GM12878 (cell line): ENCODE data around the gene ASZ1. TPM values are rescaled to one million over a fixed set of nuclear protein-coding genes. Genes with fewer than 3 reads are reported as not detected.

Experiments used
- ATAC-seq: fragments of 200-7000 bp; cut with Tn5 transposase; 3 replicates; pipeline ENCODE4 v1.9.1; 2020; ENCODE audit warnings: mild to moderate bottlenecking, moderate library complexity
- BruUV-seq: library from RNA; stranded (reverse); fragments of 400-500 nt; replicated peaks from 2 replicates; lab custom pipeline; 2021; lab: Mats Ljungman, UMichigan
- CTCF ChIA-PET: fragments of 300-600 bp; sonication (Branson Sonifier 250); formaldehyde crosslinking; extraction: SDS; loops from one replicate; lab custom pipeline; 2021; ENCODE audit warnings: inconsistent platforms; lab: Yijun Ruan, JAX
- POLR2A ChIA-PET: fragments of 350-600 bp; formaldehyde crosslinking; extraction: SDS; loops from one replicate; lab custom pipeline; 2021; ENCODE audit warnings: inconsistent platforms; lab: Charles Lee
- RAD21 ChIA-PET: fragments of 300-600 bp; sonication (Branson Sonifier 250); formaldehyde crosslinking; loops from one replicate; lab custom pipeline; 2023; ENCODE audit warnings: antibody characterized with exemption; ENCODE audit not compliant: unreplicated experiment; lab: Charles Lee
- SMC1A ChIA-PET: fragments of 300-600 bp; sonication (Branson Sonifier 250); formaldehyde crosslinking; loops from one replicate; lab custom pipeline; 2023; ENCODE audit not compliant: unreplicated experiment, uncharacterized antibody; lab: Charles Lee
- DNase-seq: peaks from one replicate; pipeline ENCODE4 v3.0.0-alpha.2; 2011; ENCODE audit warnings: low read depth, low spot score
- FAIRE-seq: peaks from 3 replicates; lab custom pipeline; 2011; peaks lifted over from hg19 to GRCh38; lab: Jason Lieb, UNC
- H2AFZ ChIP-seq: 2 replicates; pipeline ENCODE4 v1.6.0; 2011; ENCODE audit warnings: low read depth, low read length, control low read depth; ENCODE audit not compliant: control insufficient read depth
- H3K27ac ChIP-seq: 2 replicates; pipeline ENCODE4 v1.5.1; 2011; ENCODE audit warnings: control low read depth; ENCODE audit not compliant: control insufficient read depth, insufficient read depth
- H3K27me3 ChIP-seq, 2 experiments: replicated peaks in 1 of 2; 2 replicates each; pipeline versions ENCODE4 v1.6.0 to v1.6.1; 2011; ENCODE audit warnings: low read length in 1 of 2; ENCODE audit not compliant: control insufficient read depth in 2 of 2, insufficient read depth in 2 of 2
- H3K36me3 ChIP-seq, 2 experiments: 2 replicates each; pipeline ENCODE4 v1.5.1; 2011; ENCODE audit warnings: low read length in 1 of 2; ENCODE audit not compliant: control insufficient read depth in 2 of 2, insufficient read depth in 2 of 2
- H3K4me1 ChIP-seq: 2 replicates; pipeline ENCODE4 v1.6.1; 2011; ENCODE audit warnings: mild to moderate bottlenecking, low read length, moderate library complexity, mixed read lengths; ENCODE audit not compliant: control insufficient read depth, insufficient read depth
- H3K4me2 ChIP-seq: 2 replicates; pipeline ENCODE4 v1.6.0; 2011; ENCODE audit warnings: control low read depth; ENCODE audit not compliant: control insufficient read depth, insufficient read depth
- H3K4me3 ChIP-seq: fragments of 200-600 bp; sonication (generic); 2 replicates; pipeline ENCODE4 v1.5.1; 2016
- H3K79me2 ChIP-seq: 2 replicates; pipeline ENCODE4 v1.6.0; 2011; ENCODE audit warnings: low read length; ENCODE audit not compliant: control insufficient read depth, insufficient read depth
- H3K9ac ChIP-seq: 2 replicates; pipeline ENCODE4 v1.8.0; 2011; ENCODE audit warnings: low read length, control low read depth, mixed read lengths; ENCODE audit not compliant: control insufficient read depth, insufficient read depth
- H3K9me3 ChIP-seq: replicated peaks from 3 replicates; pipeline ENCODE4 v1.5.1; 2011; ENCODE audit warnings: mild to moderate bottlenecking, low read length; ENCODE audit not compliant: control insufficient read depth, insufficient read depth
- H4K20me1 ChIP-seq: 2 replicates; pipeline ENCODE4 v1.6.0; 2011; ENCODE audit not compliant: control insufficient read depth, insufficient read depth
- BMI1 ChIP-seq: fragments of 450-650 bp; IDR thresholded peaks from 2 replicates; pipeline ENCODE4 v1.6.1; 2016; ENCODE audit warnings: mild to moderate bottlenecking, moderate library complexity, borderline replicate concordance
- CBX3 ChIP-seq: fragments of 200-600 bp; sonication (generic); IDR thresholded peaks from 2 replicates; pipeline ENCODE4 v1.6.1; 2016; ENCODE audit warnings: low read depth, borderline replicate concordance
- EGR1 ChIP-seq, 2 experiments: IDR thresholded peaks; 1 replicate in 1 of 2; 2 replicates in 1 of 2; pipeline ENCODE4 v1.6.1; 2011 to 2012; ENCODE audit warnings: low read depth in 2 of 2, low read length in 2 of 2, borderline replicate concordance in 1 of 2, mild to moderate bottlenecking in 1 of 2, moderate library complexity in 1 of 2
- FOS ChIP-seq: IDR thresholded peaks from 3 replicates; pipeline ENCODE4 v1.6.1; 2011; ENCODE audit warnings: borderline replicate concordance; ENCODE audit not compliant: insufficient read length; ENCODE audit errors: extremely low read depth
- GATAD2B ChIP-seq: fragments of 450-650 bp; conservative IDR thresholded peaks from 2 replicates; pipeline ENCODE4 v1.6.1; 2017; ENCODE audit warnings: low read depth, mild to moderate bottlenecking, moderate library complexity
- HCFC1 ChIP-seq: fragments of 150-350 bp; IDR thresholded peaks from 2 replicates; pipeline ENCODE4 v1.6.1; 2014; ENCODE audit warnings: low read length
- NFXL1 ChIP-seq: fragments of 450-650 bp; IDR thresholded peaks from 2 replicates; pipeline ENCODE4 v1.6.1; 2017; ENCODE audit warnings: antibody characterized with exemption, mild to moderate bottlenecking, borderline replicate concordance
- PAX5 ChIP-seq: IDR thresholded peaks from 2 replicates; pipeline ENCODE4 v1.6.1; 2011; ENCODE audit warnings: low read depth, low read length, borderline replicate concordance
- PAX8 ChIP-seq: fragments of 450-650 bp; IDR thresholded peaks from 2 replicates; pipeline ENCODE4 v1.6.1; 2017; ENCODE audit warnings: mild to moderate bottlenecking, moderate library complexity
- RAD51 ChIP-seq: fragments of 450-650 bp; IDR thresholded peaks from 2 replicates; pipeline ENCODE4 v1.6.1; 2016; ENCODE audit warnings: moderate library complexity, mild to moderate bottlenecking, inconsistent platforms
- SREBF2 ChIP-seq: IDR thresholded peaks from 2 replicates; pipeline ENCODE4 v1.6.1; 2012; ENCODE audit warnings: mild to moderate bottlenecking, low read length
- SUPT20H ChIP-seq: IDR thresholded peaks from 2 replicates; pipeline ENCODE4 v1.6.1; 2011; ENCODE audit warnings: low read depth, mild to moderate bottlenecking, low read length, moderate library complexity, borderline replicate concordance; ENCODE audit not compliant: control insufficient read depth
- USF1 ChIP-seq: IDR thresholded peaks from 2 replicates; pipeline ENCODE4 v1.6.1; 2011; ENCODE audit warnings: borderline replicate concordance, low read depth, mild to moderate bottlenecking, moderate library complexity, mixed read lengths, low read length; ENCODE audit not compliant: insufficient read depth; ENCODE audit errors: extremely low read length
- YBX1 ChIP-seq: fragments of 450-650 bp; IDR thresholded peaks from 2 replicates; pipeline ENCODE4 v1.6.1; 2016; ENCODE audit warnings: antibody characterized with exemption
- ZBTB33 ChIP-seq: fragments of 450-650 bp; IDR thresholded peaks from 2 replicates; pipeline ENCODE4 v1.6.1; 2017; ENCODE audit warnings: mild to moderate bottlenecking
- WGBS: methylation state at CpG from one replicate; pipeline ENCODE4 v1.1.6; 2016; ENCODE audit warnings: low lambda C conversion rate; ENCODE audit not compliant: insufficient replicate concordance, insufficient coverage; ENCODE audit errors: missing lambda C conversion rate; 5-methylcytosine and 5-hydroxymethylcytosine counted together
- in situ Hi-C: fragments of 300-500 bp; cut with MboI; formaldehyde crosslinking; loops from 9 replicates; pipeline ENCODE4 v1.14.3; 2018; ENCODE audit warnings: mixed read lengths
- intact Hi-C: fragments of 100-400 bp; cut with micrococcal nuclease; formaldehyde crosslinking; loops from one replicate; pipeline ENCODE4 v1.14.2; 2022; ENCODE audit not compliant: unreplicated experiment
- polyA plus RNA-seq, 11 experiments: library from polyadenylated mRNA; depleted of rRNA in 4 of 11; unstranded in 6 of 11; stranded (reverse) in 5 of 11; fragments of >200 nt; fragmentation: Nextera tagmentation in 4 of 11; fragmentation: Illumina TruSeq in 1 of 11; extraction: Ambion mirVana in 4 of 11; extraction: Trizol in 1 of 11; gene quantifications; 1 replicate in 1 of 11; 2 replicates in 10 of 11; pipeline versions ENCODE4 v1.2.1 to v1.2.3, GENCODE V29; 2011 to 2016; ENCODE audit warnings: inconsistent platforms in 2 of 11, missing spikeins in 2 of 11, low read depth in 1 of 11
- total RNA-seq, 4 experiments: library from RNA; depleted of rRNA in 3 of 4; stranded (reverse); fragments of >200 nt in 3 of 4; fragmentation: Illumina TruSeq in 1 of 4; extraction: Trizol in 1 of 4; gene quantifications; 2 replicates each; pipeline versions ENCODE4 v1.2.1 to v1.2.3, GENCODE V29; 2013 to 2021
- TF ChIP-seq, protein P1 (sequence below): IDR thresholded peaks from 2 replicates; pipeline ENCODE4 v1.6.1; 2011; ENCODE audit warnings: mild to moderate bottlenecking, low read depth, low read length, moderate library complexity; ENCODE audit not compliant: insufficient replicate concordance
- TF ChIP-seq, protein P2 (sequence below): fragments of 450-650 bp; IDR thresholded peaks from 2 replicates; pipeline ENCODE4 v1.6.1; 2016; ENCODE audit warnings: mild to moderate bottlenecking

ASZ1 gene
- total and polyA plus RNA-seq, 10 of the 15 experiments (the other 5 are each of a cell fraction or from before 2014, with no cell fraction given) = 0.04 to 0.09 (median 0.06) TPM; not detected in 5

DNA sequence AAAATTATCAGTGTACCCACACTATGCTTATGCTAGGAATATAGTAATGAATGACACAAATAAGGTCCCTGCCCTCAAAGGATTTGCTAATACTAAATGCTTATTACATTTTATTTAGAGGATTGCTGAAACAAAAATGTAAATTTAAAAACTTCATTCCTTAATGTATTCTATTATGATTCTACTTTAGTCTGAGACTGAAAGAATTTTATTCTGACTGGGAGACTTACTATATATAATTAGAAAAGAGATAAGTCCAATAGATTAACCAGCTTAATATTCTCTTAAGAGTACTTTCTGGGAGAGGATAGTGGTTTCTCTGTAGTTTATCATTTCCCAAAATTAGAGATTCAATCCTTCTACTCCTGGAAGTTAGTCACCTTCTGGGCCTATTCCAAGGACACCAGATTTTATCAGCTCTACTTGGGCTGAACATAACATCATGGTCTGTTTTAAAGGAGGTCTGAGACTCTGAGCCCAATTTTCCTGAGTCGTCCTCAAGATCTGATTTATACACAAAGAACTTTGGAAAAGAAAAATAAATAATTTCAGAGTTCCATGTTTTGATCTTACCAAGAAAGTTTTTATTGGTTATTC, 41.1 kb downstream of the ASZ1 start:
- no peaks in the 10 kb centered on the region for H3K27me3 ChIP-seq
- intact Hi-C loops = loop anchor here (2.0 to 5.0 kb wide), 4 partner anchors 73 to 454 kb away; no protein-coding TSS in a partner anchor
- WGBS = 61% methylated on average over 1 of the region's 1 CpG
- no peak overlapping the region for H3K4me2 ChIP-seq
- no peak overlapping the region for H3K27ac ChIP-seq
- in situ Hi-C loops = loop anchor here (5.0 kb wide), 1 partner anchor 174 kb away; no protein-coding TSS in a partner anchor
- SMC1A ChIA-PET = interaction anchor here (1.0 to 4.9 kb wide), 21 partner anchors 9 to 455 kb away, joined by 3 to 109 read pairs (median 4); no protein-coding TSS in a partner anchor
- TF ChIP-seq, protein P1, sequence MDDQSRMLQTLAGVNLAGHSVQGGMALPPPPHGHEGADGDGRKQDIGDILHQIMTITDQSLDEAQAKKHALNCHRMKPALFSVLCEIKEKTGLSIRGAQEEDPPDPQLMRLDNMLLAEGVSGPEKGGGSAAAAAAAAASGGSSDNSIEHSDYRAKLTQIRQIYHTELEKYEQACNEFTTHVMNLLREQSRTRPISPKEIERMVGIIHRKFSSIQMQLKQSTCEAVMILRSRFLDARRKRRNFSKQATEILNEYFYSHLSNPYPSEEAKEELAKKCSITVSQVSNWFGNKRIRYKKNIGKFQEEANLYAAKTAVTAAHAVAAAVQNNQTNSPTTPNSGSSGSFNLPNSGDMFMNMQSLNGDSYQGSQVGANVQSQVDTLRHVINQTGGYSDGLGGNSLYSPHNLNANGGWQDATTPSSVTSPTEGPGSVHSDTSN = no peak
- no peak for TF ChIP-seq RAD51
- no peak for TF ChIP-seq EGR1 (IDR thresholded peaks at IDR 0.05; ENCODE audit: borderline replicate concordance in 1 of 2, low read depth in 2 of 2, low read length in 2 of 2)
- no peak for TF ChIP-seq PAX5
- TF ChIP-seq HCFC1 = no peak
- TF ChIP-seq CBX3 = no peak
- TF ChIP-seq, protein P2, sequence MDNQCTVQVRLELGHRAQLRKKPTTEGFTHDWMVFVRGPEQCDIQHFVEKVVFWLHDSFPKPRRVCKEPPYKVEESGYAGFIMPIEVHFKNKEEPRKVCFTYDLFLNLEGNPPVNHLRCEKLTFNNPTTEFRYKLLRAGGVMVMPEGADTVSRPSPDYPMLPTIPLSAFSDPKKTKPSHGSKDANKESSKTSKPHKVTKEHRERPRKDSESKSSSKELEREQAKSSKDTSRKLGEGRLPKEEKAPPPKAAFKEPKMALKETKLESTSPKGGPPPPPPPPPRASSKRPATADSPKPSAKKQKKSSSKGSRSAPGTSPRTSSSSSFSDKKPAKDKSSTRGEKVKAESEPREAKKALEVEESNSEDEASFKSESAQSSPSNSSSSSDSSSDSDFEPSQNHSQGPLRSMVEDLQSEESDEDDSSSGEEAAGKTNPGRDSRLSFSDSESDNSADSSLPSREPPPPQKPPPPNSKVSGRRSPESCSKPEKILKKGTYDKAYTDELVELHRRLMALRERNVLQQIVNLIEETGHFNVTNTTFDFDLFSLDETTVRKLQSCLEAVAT = no peak
- no peak for TF ChIP-seq USF1
- TF ChIP-seq FOS = no peak
- no peak for TF ChIP-seq GATAD2B
- no peak for TF ChIP-seq SREBF2
- TF ChIP-seq YBX1 = no peak
- no peak for TF ChIP-seq ZBTB33
- TF ChIP-seq BMI1 = no peak
- TF ChIP-seq NFXL1 = no peak
- TF ChIP-seq PAX8 = no peak
- no peak for TF ChIP-seq SUPT20H
- TF ChIP-seq, all 136 proteins: peak for 0
- H3K4me1 ChIP-seq = no peaks in the 10 kb centered on the region
- ATAC-seq (no peak), FAIRE-seq (no peak), DNase-seq (no peak)
- no peak overlapping the region for H3K9ac ChIP-seq
- H3K4me3 ChIP-seq = no peak overlapping the region
- no peaks in the 10 kb centered on the region for H4K20me1 ChIP-seq
- H2AFZ ChIP-seq = no peak overlapping the region
- H3K79me2 ChIP-seq = no peaks in the 10 kb centered on the region
- H3K36me3 ChIP-seq = no peaks in the 10 kb centered on the region
- ChIA-PET POLR2A (no interaction called here), RAD21 (interaction anchor here (1.5 to 4.8 kb wide), 10 partner anchors 37 to 173 kb away, joined by 3 to 51 read pairs (median 12); partner anchors contain the start of gene WNT2), CTCF (interaction anchor here (0.7 to 4.9 kb wide), 23 partner anchors 13 to 397 kb away, joined by 3 to 99 read pairs (median 6); no protein-coding TSS in a partner anchor)
- no TSS peak for BruUV-seq
- no peaks in the 10 kb centered on the region for H3K9me3 ChIP-seq
